Coronary artery (tissue), 2 donors: ENCODE data around the gene TPRX1.
A peak's percentile ranks its signal among the peaks of the same experiment; 100 is the strongest.
"Not testable (repeated sequence)": the region's sequence is repeated elsewhere in the genome, so short reads cannot be mapped to it uniquely, and the experiment has no call there.

ENCODE experiments used
- DNase-seq: peaks from one replicate; pipeline ENCODE4 v3.0.0-alpha.2; 2017; ENCODE audit warnings: low spot score
- H3K27ac ChIP-seq, 2 donors: fragments of 200-600 bp; sonication (generic); one replicate each; pipeline ENCODE4 v1.5.1; 2016 to 2019
- H3K4me3 ChIP-seq: fragments of 200-600 bp; sonication (generic); 2 replicates; pipeline ENCODE4 v1.5.1; 2016; ENCODE audit warnings: mild to moderate bottlenecking, moderate library complexity
- TF ChIP-seq, protein P1 (sequence below): fragments of 200-600 bp; sonication (generic); IDR thresholded peaks from one replicate; pipeline ENCODE4 v1.5.1; 2019; ENCODE audit warnings: antibody characterized with exemption

Gene TPRX1

DNA sequence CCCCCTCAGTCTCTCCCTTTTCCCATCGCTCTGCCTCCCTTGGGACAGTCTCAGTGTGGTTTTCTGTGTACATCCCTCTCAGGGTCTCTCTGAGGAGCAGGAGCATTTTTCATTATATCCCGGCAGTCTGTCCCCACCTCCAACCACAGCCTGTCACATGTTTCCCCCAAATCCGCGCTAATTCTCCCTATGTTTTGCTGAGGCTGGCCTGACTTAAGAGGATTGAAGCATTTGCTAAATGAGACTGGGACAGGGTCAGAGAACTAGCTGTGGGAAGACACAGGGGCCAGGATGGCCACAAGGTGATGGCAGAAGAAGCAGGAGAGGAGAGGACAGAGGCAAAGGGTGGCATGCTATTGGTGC, 5.5 kb downstream of the TPRX1 start:
- TF ChIP-seq, protein P1, sequence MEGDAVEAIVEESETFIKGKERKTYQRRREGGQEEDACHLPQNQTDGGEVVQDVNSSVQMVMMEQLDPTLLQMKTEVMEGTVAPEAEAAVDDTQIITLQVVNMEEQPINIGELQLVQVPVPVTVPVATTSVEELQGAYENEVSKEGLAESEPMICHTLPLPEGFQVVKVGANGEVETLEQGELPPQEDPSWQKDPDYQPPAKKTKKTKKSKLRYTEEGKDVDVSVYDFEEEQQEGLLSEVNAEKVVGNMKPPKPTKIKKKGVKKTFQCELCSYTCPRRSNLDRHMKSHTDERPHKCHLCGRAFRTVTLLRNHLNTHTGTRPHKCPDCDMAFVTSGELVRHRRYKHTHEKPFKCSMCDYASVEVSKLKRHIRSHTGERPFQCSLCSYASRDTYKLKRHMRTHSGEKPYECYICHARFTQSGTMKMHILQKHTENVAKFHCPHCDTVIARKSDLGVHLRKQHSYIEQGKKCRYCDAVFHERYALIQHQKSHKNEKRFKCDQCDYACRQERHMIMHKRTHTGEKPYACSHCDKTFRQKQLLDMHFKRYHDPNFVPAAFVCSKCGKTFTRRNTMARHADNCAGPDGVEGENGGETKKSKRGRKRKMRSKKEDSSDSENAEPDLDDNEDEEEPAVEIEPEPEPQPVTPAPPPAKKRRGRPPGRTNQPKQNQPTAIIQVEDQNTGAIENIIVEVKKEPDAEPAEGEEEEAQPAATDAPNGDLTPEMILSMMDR, result no peak
- DNase-seq, result no peak
- Histone ChIP-seq H3K27ac (no peak overlapping the region), H3K4me3 (no peak overlapping the region)

DNA sequence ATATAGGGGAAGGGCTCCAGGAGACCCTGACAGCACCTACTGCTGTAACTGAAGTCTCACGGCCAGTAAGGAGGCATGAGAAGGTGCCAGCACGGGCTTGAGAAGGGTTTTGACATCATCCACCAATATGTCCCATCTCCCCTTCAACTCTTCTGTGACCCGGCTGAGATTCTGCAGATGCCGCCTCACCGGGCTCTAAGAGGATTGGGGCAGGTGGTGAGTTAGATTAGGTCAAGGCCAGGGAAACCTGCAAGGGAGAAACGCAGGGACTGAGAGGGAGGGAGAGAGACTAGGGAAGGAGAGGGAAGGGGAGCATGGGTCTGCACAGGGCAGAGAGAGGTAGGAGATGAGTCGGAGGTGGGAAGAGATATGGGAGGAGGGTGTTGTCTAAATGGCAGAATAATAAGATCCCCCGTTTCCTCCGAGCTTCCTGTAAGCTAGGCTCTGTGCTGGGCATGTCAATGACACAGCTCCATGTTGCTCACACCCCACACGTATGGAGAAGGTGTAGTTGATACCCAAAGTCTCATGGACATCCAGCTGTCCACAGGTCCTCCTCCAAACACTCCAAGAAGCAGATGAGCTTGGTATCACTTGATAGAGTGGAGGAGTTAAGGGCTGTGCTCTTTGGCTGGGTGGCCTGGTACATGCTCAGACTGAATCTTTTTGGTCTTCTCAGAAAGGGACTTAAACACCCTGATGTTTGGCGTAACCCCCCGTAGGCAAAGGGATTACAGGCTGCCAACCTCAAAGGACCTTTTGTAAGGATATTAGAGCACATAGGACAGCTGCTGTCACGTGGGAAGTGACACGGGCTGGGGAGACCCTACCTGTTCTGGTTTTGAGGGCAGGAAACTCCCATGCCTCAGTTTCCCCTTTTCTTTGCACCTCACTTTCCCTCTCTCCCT, 6.1 kb downstream of the TPRX1 start:
- no peak for DNase-seq
- TF ChIP-seq, protein P1, result no peak
- no peak overlapping the region for H3K4me3 ChIP-seq
- H3K27ac ChIP-seq, result no peak overlapping the region

DNA sequence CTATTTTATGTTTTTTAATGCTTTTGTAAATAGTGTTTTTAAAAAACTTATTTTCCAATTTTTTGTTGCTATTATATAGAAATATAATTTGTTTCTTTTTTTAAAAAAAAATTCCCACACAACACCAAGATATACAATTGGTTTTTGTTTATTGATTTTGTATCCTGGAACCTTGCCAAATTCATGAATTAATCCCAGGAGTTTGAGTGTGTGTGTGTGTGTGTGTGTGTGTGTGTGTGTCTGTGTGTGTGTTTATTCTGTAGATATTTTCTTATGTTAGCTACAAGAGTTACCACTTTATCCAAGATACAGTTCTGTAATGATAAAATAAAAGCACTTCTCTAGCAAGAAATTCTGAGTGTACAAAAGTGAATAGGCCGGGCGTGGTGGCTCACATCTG, 7.6 kb downstream of the TPRX1 start:
- Histone ChIP-seq H3K4me3 (no peak overlapping the region), H3K27ac (no peak overlapping the region)
- TF ChIP-seq, protein P1, result no peak
- no peak for DNase-seq

DNA sequence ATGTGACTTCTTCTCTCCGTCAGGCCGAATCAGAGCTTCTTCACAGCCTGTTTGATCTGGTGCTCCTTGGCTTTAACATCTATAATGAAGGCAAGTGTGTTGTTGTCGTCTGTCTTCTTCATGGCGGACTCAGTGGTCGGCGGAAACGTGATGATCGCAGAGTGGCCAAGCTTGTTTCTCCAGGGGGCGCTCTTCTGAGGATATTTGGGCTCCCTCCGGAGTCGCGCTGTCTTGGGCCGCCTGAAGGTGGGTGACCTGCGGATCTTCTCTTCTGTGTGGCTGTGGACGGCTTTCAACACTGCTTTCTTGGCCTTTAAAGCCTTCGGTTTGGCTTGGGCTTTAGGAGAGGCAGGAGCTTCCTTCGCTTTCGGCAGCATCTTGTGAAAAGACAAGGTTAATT, 9.8 kb downstream of the TPRX1 start:
- TF ChIP-seq, protein P1, result no peak
- no peak for DNase-seq
- no peak overlapping the region for H3K4me3 ChIP-seq
- H3K27ac ChIP-seq, result no peak overlapping the region

DNA sequence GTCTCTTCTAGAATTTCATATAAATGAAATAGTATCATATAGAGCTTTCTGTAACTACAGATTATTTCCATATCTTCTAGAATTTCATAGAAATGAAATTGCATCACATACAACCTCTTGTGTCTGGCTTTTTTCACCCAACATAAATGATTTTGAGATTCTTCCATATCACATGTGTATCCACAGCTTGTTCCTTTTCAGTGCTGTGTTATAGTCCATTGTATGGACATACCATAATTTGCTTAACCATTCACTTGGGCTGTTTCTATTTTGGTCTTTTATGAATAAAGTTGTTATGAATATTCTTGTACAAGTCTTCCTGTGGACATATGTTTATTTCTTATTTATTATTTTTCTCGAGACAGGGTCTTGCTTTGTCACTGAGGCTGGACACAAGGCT, 11.7 kb downstream of the TPRX1 start:
- H3K27ac ChIP-seq, result no peak overlapping the region

DNA sequence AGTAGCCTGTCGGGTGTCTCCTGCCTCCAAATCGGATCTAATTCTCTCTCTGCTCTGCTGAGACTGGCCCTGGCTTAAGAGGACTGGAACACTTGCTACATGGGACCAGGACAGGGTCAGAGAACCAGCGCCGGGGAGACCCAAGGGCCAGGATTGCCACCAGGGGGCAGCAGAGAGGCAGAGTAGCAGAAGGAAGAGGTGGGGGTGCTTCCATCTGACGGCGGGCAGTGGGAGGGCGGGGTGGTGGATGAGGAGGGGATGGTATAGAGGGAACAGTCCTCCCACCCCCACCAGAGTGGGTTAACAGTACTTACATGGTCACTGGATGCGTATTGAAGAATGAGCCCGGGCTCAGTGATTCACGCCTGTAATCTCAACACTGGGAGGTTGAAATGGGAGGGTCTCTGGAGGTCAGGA, 13.9 kb downstream of the TPRX1 start:
- H3K4me3 ChIP-seq, result no peak overlapping the region
- TF ChIP-seq, protein P1, result peak; percentile 92
- DNase-seq, result no peak
- peak overlapping the region in 1 of 2 donors; percentile 6 for H3K27ac ChIP-seq

More for the DNA sequence above, 11.7 kb downstream of the TPRX1 start:
- DNase-seq, result no peak
- no peak overlapping the region for H3K4me3 ChIP-seq
- TF ChIP-seq, protein P1, result no peak

DNA sequence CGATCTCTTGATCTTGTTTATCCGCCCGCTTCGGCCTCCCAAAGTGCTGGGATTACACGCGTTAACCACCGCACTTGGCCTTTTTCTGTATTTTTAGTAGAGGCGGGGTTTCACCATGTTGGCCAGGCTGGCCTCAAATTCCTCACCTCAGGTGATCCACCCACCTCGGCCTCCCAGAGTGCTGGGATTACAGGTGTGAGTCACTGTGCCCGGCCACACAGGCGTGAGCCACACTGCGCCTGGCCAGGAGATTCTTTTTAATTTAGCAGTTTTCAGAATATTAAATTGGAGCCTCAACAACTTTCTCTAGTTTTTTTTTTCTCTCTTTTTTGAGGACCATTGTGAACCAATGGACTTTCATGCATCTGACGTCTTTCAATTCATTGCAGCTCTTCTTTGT, 14.5 kb downstream of the TPRX1 start:
- H3K4me3 ChIP-seq, H3K27ac ChIP-seq, DNase-seq: not testable (repeated sequence)

DNA sequence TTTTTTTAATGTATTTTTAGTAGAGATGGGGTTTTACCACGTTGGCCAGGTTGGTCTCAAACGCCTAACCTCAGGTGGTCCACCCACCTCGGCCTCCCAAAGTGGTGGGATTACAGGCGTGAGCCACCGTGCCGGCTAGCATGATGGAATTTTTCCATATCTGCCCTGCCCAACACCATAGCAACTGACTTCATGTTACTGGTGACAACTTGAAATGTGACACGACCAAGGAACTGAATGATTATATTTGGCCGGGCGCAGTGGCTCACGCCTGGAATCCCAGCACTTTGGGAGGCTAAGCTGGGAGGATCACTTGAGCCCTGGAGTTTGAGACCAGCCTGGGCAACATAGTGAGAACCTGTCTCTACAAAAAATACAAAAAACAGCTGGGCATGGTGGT, 17.0 kb downstream of the TPRX1 start:
- peak overlapping the region in 1 of 2 donors; percentile 7 for H3K27ac ChIP-seq
- not testable (repeated sequence) for DNase-seq, H3K4me3 ChIP-seq
